Measurements from ENCODE around the gene GSDME.

GRCh38 chr7:24669971-24670591 is 87.2 kb downstream of the GSDME start:
- TF ChIP-seq CTCF (IDR thresholded peaks at IDR 0.05; ENCODE audit: insufficient read depth, low read depth, low read length) (no peak), EZH2 (IDR thresholded peaks at IDR 0.05; ENCODE audit: insufficient read depth, low read length) (no peak)

Data from astrocyte (in vitro differentiated cells and primary cell).